HG03039 (cell line): Measurements from ENCODE around the gene ZNF160.

Source experiments
- ATAC-seq: cut with Tn5 transposase; IDR thresholded peaks from one replicate; pipeline ENCODE4 v1.9.1; 2021; ENCODE audit warnings: mild to moderate bottlenecking, moderate library complexity; ENCODE audit not compliant: unreplicated experiment

ZNF160 gene

GRCh38 chr19:53094754-53095575 is 8.3 kb downstream of the ZNF160 start:
- no peak for ATAC-seq

- no peak for ATAC-seq
Measured at GRCh38 chr19:53092723-53093122, 10.5 kb downstream of the ZNF160 start.

DNA sequence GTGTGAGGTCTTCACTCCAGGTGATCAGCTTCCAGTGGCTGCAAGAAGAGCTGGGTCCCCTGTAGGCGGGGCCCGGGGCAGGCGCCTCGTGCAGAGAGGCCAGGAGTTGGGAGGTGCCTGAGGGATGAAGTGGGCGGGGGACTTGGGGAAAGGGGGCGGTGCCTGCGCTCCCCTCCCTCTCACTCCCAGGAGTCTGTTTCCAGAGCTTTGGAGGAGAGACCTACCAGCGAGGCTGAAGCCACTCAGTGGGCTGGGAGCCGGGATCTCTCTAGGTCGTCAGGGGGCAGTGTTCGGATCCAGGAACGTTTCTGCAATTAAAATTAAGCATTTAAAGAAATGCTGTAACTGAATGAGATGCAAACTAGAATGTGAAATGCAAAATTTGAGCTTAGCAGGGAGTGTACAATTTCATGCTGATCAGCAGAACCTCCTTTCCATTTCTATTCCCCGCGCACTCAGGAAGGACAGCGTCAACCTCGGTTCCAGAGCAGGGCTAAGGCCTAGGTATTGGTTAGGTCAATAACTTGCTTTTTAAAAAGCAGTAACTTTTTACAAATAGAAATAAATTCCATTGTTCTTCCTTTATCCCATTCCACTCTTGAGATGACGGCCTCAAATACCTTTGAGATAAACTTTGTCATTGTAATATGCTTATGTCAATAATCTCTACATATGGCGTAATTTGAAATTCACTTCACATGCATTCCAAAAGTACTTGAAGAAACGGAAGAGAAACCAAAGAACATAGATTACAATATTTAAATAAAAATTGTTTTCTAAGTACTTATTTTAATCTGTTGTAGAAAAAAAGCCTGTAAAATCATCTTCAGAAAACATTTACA is 11.6 kb downstream of the ZNF160 start:
- no peak for ATAC-seq

GRCh38 chr19:53088091-53088490 is 15.1 kb downstream of the ZNF160 start:
- ATAC-seq: no peak

DNA sequence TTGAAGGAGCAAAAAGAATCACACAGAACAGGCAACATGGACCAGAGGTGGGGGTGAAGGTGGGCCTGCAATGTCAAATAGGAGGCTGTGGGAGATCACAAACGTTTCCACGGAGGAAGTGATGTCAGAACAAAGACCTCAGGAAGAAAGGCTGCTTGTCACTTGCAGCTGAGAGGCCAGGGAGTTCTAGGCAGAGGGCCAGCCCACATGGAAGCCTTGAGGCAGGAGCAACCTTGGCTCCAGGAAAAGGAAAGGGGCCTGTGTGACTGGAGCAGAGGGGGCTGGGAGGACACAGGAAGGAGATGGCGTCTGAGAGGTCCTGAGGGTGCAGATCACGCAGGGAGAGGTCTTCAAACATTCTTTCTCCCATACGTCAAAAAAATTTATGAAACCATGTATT is 16.3 kb downstream of the ZNF160 start:
- ATAC-seq: no peak

- ATAC-seq: no peak
Measured at GRCh38 chr19:53085496-53085895, 17.7 kb downstream of the ZNF160 start.

GRCh38 chr19:53082929-53083328 is 20.3 kb downstream of the ZNF160 start:
- no peak for ATAC-seq

DNA sequence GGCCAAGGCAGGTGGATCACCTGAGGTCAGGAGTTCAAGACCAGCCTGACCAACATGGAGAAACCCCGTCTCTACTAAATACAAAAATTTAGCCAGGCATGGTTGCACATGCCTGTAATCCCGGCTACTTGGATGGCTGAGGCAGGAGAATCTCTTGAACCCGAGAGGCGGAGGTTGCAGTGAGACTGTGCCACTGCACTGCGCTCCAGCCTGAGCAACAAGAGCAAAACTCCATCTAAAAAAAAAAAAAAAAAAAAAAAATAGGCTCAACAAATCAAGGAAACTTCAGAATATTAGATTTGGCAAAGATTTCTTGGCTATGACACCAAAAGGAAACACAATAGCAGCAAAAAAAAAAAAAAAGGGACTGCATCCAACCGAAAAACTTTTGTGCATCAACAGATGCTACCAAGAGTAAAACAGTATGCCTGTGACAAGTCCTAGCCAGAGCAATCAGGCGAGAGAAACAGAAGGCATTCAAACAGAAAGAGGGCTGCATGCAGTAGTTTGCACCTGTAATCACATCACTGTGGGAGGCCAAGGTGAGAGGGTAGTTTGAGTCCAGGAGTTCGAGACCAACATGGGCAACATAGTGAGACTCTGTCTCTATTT is 23.8 kb downstream of the ZNF160 start:
- no peak for ATAC-seq

GRCh38 chr19:53078668-53079067 is 24.6 kb downstream of the ZNF160 start:
- ATAC-seq: no peak

- no peak for ATAC-seq
Measured at GRCh38 chr19:53076984-53077383, 26.2 kb downstream of the ZNF160 start.

DNA sequence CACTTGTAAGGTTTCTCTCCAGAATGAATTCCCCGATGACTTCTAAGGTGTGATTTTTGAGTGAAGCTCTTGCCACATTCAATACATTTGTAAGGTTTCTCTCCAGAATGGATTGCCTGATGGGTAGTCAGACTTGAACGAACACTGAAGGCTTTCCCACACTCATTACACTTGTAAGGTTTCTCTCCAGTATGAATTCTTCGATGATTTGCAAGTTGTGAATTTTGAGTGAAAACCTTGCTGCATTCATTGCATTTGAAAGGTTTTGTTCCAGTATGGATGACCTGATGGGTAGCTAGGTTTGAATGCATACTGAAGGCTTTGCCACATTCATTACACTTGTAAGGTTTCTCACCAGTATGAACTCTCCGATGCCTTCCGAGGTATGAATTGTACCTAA is 34.4 kb downstream of the ZNF160 start:
- ATAC-seq: no peak

DNA sequence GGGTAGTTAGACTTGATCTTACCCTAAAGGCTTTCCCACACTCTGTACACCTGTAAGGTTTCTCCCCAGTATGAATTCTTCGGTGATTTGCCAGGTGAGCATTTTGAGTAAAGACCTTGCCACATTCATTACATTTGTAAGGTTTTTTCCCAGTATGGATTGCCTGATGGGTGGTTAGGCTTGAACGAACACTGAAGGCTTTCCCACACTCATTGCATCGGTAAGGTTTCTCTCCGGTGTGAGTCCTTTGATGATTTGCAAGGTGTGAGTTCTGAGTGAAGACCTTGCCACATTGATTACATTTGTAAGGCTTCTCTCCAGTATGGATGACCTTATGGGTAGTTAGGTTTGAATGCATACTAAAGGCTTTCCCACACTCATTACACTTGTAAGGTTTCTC is 35.0 kb downstream of the ZNF160 start:
- ATAC-seq: no peak

DNA sequence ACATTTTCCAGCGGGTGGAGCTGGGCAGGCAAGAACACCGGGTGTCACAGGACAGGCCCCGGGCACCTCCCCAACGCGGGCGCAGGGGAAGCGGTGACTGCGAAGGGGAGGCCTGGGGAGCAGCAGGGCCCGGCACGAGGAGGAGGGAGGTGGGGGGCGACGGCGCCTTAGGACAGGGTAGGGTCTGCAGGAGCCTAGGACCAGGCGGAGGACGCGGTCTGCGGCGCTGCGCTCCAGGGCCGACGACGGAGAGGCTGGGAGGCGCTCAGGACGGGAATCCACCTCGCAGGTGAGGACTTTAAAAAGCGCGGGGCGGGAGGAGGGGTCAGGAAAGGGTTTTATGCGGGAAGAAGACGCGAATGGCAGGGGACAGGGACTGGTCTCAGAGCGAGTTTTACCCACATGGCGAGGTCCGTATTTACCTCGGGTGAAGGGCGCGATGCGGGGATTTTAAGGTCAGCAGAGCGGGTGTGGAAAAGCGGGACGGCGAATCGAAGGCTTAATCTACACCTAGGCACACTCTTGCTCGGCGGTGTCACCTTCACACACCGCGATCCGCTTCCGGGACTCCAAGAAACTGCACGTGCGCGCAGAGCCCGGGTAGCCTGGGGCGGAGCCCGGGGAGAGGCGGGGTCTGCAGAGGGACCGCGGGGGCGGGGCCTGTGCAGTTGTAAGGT is 45.2 kb downstream of the ZNF160 start:
- ATAC-seq: no peak

- ATAC-seq: no peak
Measured at GRCh38 chr19:53055117-53055516, 48.1 kb downstream of the ZNF160 start.

DNA sequence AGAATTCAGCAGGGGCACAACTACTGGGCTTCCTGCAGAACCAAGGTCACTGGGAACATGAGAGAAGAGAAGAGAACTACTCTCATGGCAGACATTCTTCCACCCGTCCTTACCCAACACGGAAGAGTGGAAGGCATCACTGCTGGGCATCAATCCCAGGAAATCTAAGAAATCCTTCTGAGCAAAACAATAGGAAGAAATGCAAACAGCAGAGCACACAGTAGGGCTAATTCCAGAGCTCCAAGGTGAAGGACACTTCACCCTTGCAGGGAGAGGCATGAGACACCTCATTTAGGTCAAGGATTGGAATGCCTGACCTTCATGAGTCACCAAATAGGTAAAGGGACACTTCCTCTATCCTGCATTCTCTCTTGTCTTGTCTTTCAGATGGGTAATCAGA is 55.8 kb downstream of the ZNF160 start:
- ATAC-seq: no peak

DNA sequence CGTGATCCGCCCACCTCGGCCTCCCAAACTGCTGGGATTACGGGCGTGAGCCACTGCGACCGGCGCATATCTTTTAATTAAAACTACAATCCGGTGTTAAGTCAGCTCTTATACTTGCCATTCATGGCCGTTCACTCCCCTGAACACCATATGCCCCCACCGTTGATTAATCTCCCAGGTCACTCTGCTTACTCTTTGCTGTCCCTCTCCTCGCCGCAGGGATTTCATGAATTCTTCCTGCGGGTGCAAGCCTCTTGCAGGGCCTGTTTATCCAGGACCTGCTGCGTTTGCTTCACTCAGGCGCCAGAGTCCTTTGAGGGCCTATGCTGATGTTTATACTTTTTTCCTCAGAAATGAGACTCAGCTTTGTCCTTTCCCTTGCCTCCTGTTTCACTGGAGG is 57.7 kb downstream of the ZNF160 start:
- ATAC-seq: no peak

DNA sequence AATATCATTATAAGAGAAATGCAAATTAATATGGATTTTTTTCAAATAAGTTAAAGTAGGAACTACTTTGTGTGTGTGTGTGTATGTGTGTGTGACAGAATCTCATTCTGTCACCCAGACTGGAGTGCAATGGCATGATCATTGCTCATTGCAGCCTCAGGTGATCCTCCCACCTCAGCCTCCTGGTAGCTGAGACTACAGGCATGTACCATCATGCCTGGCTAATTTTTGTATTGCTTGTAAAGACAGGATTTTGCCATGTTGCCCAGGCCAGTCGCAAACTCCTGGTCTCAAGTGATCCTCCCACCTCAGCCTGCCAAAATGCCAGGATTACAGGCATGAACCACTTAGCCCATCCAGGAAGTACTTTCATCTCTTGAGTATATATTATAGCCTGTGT is 61.9 kb downstream of the ZNF160 start:
- ATAC-seq: no peak

DNA sequence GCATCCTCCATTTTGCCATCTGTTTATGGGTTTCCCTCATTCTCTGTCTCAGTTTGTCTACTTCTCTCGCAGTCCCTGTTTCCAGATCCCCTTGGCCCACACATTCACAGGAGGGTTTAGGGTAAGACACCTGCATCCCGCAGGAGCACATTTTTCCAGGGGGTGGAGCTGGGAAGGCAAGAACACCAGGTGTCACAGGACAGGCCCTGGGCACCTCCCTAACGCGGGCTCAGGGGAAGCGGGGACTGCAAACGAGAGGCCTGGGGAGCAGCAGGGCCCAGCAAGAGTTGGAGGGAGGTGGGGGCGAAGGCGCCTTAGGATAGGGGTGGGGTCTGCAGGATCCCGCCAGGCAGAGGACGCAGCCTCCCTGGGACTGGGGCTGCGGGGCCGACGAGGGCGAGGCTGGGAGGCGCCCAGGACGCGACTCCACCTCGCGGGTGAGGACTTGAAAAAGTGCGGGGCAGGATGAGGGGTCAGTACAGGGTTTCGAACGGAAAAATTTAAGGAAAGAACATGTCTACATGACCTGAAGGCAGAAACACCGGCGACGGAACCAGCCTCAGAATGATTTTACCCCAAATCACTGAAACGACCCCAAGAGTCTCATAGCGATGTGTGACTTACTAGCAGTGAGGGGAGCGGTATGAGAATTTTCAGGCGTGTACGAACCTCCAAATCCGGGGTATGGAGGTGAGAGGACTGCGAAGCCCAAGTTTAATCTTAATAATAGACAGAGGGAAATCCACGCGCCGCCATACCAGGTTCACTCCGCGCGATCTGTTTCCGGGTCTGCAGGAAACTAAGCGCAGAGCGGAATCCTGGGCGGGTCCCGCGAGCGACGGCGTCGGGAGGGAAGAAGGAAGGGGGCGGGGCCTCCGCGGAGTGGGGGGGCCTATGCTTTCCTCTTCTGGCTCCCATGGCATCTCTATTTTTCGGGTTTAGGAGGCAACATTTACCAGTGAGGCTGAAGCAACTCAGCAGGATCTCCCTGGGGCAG is 65.8 kb downstream of the ZNF160 start:
- ATAC-seq: no peak

- ATAC-seq: no peak
Measured at GRCh38 chr19:53034948-53035675, 68.1 kb downstream of the ZNF160 start.
